Measurements from ENCODE around the gene SERTAD1. TPM values are rescaled to one million over a fixed set of nuclear protein-coding genes. Genes with fewer than 3 reads are reported as not detected.

Gene SERTAD1
- total and polyA plus RNA-seq, 11 donors: 7.6 to 40.2 (median 11.5) TPM

DNA sequence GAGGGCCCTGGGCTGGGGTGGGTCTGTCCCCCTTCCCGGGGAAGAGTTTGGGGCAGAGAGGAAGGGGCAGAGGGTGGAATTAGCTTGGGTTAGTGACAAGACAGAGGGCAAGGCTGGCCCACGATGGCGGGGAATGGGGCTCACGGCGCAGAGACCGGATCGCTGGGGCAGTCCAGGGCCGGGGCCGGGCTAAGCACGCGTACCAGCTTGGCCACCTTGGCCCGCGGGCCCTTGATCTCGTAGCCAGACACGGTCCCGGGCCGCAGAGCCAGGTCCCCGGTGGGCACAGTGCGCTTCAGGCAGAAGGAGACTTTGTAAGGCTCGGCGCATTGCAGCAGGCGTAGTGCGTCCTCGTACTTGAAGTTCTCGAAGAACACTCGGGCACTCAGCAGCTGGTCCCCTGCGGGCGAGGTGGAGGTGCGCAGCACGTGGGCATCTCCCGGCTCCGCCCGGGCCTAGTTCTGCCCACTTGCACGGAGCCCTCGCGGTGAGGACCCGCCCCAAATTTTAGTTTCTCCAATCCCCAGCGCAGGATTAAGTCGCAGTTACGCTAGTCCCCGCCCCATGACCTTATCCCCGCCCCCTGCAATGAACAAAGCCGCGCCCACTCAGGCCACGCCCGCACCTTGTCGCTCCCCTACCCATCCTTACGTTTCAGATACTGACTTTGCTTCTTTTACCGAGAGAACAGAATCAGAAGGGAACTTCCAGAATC, 27.2 kb downstream of the SERTAD1 start:
- DNase-seq (no peak), ATAC-seq (peak in 2 of 4 donors; percentile 19 to 21)
- intact Hi-C loops (cut with DNase I): no loop called here
- H3K27me3 ChIP-seq: no peaks in the 10 kb centered on the region
- TF ChIP-seq POLR2A (IDR thresholded peaks at IDR 0.05): no peak
- TF ChIP-seq, protein P1, sequence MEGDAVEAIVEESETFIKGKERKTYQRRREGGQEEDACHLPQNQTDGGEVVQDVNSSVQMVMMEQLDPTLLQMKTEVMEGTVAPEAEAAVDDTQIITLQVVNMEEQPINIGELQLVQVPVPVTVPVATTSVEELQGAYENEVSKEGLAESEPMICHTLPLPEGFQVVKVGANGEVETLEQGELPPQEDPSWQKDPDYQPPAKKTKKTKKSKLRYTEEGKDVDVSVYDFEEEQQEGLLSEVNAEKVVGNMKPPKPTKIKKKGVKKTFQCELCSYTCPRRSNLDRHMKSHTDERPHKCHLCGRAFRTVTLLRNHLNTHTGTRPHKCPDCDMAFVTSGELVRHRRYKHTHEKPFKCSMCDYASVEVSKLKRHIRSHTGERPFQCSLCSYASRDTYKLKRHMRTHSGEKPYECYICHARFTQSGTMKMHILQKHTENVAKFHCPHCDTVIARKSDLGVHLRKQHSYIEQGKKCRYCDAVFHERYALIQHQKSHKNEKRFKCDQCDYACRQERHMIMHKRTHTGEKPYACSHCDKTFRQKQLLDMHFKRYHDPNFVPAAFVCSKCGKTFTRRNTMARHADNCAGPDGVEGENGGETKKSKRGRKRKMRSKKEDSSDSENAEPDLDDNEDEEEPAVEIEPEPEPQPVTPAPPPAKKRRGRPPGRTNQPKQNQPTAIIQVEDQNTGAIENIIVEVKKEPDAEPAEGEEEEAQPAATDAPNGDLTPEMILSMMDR (IDR thresholded peaks at IDR 0.05): no peak
- H3K4me1 ChIP-seq: peaks cover 0 to 7% (median 2%) of the 10 kb centered on the region in 12 donors
- H3K9me3 ChIP-seq: no peaks in the 10 kb centered on the region
- peak overlapping the region in 2 of 12 donors; percentile 1 to 24 for H3K4me3 ChIP-seq
- no peak overlapping the region for H3K27ac ChIP-seq
- 51 to 71% (median 67%) methylated on average over 31 to 49 of the region's 49 CpGs for WGBS, 4 donors
- peaks cover 0 to 8% (median 0%) of the 10 kb centered on the region in 9 donors for H3K36me3 ChIP-seq

GRCh38 chr19:40397568-40397906, 28.3 kb downstream of the SERTAD1 start:
- no peak overlapping the region for H3K27ac ChIP-seq
- intact Hi-C loops (cut with DNase I): no loop called here
- peaks cover 0 to 8% (median 0%) of the 10 kb centered on the region in 9 donors for H3K36me3 ChIP-seq
- DNase-seq (no peak), ATAC-seq (no peak)
- WGBS, 4 donors: 94 to 100% (median 96%) methylated on average over 5 to 22 of the region's 22 CpGs
- H3K9me3 ChIP-seq: no peaks in the 10 kb centered on the region
- H3K4me1 ChIP-seq: no peaks in the 10 kb centered on the region
- H3K27me3 ChIP-seq: no peaks in the 10 kb centered on the region
- no peak overlapping the region for H3K4me3 ChIP-seq
- TF ChIP-seq POLR2A (IDR thresholded peaks at IDR 0.05): no peak
- TF ChIP-seq, protein P1 (IDR thresholded peaks at IDR 0.05): no peak

GRCh38 chr19:40396886-40397567, 28.8 kb downstream of the SERTAD1 start:
- no peaks in the 10 kb centered on the region for H3K9me3 ChIP-seq
- DNase-seq: no peak
- H3K27me3 ChIP-seq: no peaks in the 10 kb centered on the region
- no peak overlapping the region for H3K27ac ChIP-seq
- intact Hi-C loops (cut with DNase I): no loop called here
- no peak for ATAC-seq
- H3K4me1 ChIP-seq: no peaks in the 10 kb centered on the region
- 90 to 100% (median 93%) methylated on average over 1 to 20 of the region's 20 CpGs for WGBS, 4 donors
- no peak for TF ChIP-seq POLR2A (IDR thresholded peaks at IDR 0.05)
- TF ChIP-seq, protein P1 (IDR thresholded peaks at IDR 0.05): no peak
- H3K36me3 ChIP-seq: peaks cover 0 to 8% (median 0%) of the 10 kb centered on the region in 9 donors
- no peak overlapping the region for H3K4me3 ChIP-seq

DNA sequence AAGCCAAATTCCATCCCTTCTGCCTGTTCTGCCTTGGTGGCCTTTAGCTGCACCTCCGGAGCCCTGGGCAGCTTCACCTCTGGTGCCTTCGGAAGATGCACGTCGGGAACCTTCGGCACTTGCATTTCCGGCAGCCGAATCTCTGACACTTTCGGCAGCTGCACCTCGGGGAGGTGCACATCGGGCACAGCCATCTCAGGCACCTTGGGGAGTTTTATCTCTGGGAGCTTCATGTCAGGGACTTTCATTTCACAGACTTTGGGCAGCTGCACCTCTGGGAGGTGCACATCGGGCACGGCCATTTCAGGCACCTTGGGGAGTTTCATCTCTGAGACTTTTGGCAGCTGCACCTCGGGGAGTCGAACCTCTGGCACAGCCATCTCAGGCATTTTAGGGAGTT, 29.8 kb downstream of the SERTAD1 start:
- DNase-seq (no peak), ATAC-seq (no peak)
- WGBS, 4 donors: 89 to 93% (median 91%) methylated on average over 13 to 14 of the region's 14 CpGs
- Histone ChIP-seq H3K4me3 (no peak overlapping the region), H3K36me3 (peaks cover 0 to 8% (median 0%) of the 10 kb centered on the region in 9 donors), H3K9me3 (no peaks in the 10 kb centered on the region), H3K4me1 (no peaks in the 10 kb centered on the region), H3K27me3 (no peaks in the 10 kb centered on the region), H3K27ac (no peak overlapping the region)
- TF ChIP-seq POLR2A (IDR thresholded peaks at IDR 0.05): no peak
- TF ChIP-seq, protein P1 (IDR thresholded peaks at IDR 0.05): no peak
- intact Hi-C loops (cut with DNase I): no loop called here

Measured in heart left ventricle (tissue), 16 donors.